GM13977 (cell line): ENCODE results near the gene GTF2IRD1.

ENCODE experiments used
- DNase-seq: peaks from one replicate; pipeline ENCODE4 v3.0.0; 2012; ENCODE audit warnings: low spot score
- CTCF ChIP-seq: IDR thresholded peaks from 2 replicates; pipeline ENCODE4 v1.5.1; 2012; ENCODE audit warnings: mild to moderate bottlenecking, control low read depth; ENCODE audit not compliant: insufficient read depth; ENCODE audit errors: extremely low read depth, missing control alignments
- in situ Hi-C: fragments of 300-500 bp; cut with MboI; formaldehyde crosslinking; loops from one replicate; pipeline ENCODE4 v1.12.0; 2022; ENCODE audit warnings: low sequenced_read_pairs, low pct_unique_long_range_greater_than_20kb, mixed read lengths, inconsistent platforms; ENCODE audit not compliant: unreplicated experiment

GTF2IRD1 gene

GRCh38 chr7:74498354-74498753 lies 44.6 kb downstream of the GTF2IRD1 start:
- in situ Hi-C loops, result no loop called here
- no peak for DNase-seq
- no peak for TF ChIP-seq CTCF

GRCh38 chr7:74498996-74499834 lies 45.5 kb downstream of the GTF2IRD1 start:
- DNase-seq, result no peak
- in situ Hi-C loops, result no loop called here
- no peak for TF ChIP-seq CTCF

- no peak for DNase-seq
- TF ChIP-seq CTCF, result no peak
- in situ Hi-C loops, result no loop called here
These were observed 46.2 kb downstream of the GTF2IRD1 start for GRCh38 chr7:74499835-74500388.

GRCh38 chr7:74501298-74501697 lies 47.6 kb downstream of the GTF2IRD1 start:
- in situ Hi-C loops, result no loop called here
- TF ChIP-seq CTCF, result no peak
- no peak for DNase-seq

- no peak for DNase-seq
These were observed 48.6 kb downstream of the GTF2IRD1 start for GRCh38 chr7:74502216-74502891.

More at GRCh38 chr7:74502216-74502891, 48.6 kb downstream of the GTF2IRD1 start:
- TF ChIP-seq CTCF, result no peak
- in situ Hi-C loops, result no loop called here
